ENCODE results near the gene CCNE1.

- TF ChIP-seq ATF3 (IDR thresholded peaks at IDR 0.05; ENCODE audit: borderline replicate concordance, extremely low read depth, low read depth, low read length) (no peak), SUZ12 (IDR thresholded peaks at IDR 0.05; ENCODE audit: unreplicated experiment) (no peak), ZNF24 (IDR thresholded peaks at IDR 0.05) (no peak), USF1 (IDR thresholded peaks at IDR 0.05; ENCODE audit: borderline replicate concordance, extremely low read length, insufficient read depth, low read depth, low read length) (no peak), REST (IDR thresholded peaks at IDR 0.05; ENCODE audit: low read depth, low read length) (no peak), BHLHE40 (IDR thresholded peaks at IDR 0.05; ENCODE audit: borderline replicate concordance in 1 of 2, low read depth in 2 of 2, low read length in 1 of 2) (no peak), CTCF (IDR thresholded peaks at IDR 0.05 in 2 of 3, conservative IDR thresholded peaks at IDR 0.05 in 1 of 3; ENCODE audit: control insufficient read depth in 2 of 3, extremely low read depth in 1 of 3, insufficient read depth in 1 of 3, low read depth in 3 of 3, low read length in 3 of 3) (peak; percentile 64 to 77 (median 71))
Measured at GRCh38 chr19:29858000-29858596, 46.3 kb downstream of the CCNE1 start.
